Measurements from ENCODE around the gene TRPM8.

Gene TRPM8

GRCh38 chr2:234048049-234048448 lies 130.9 kb downstream of the TRPM8 start:
- POLR2A ChIA-PET (ENCODE audit: low non-redundant PET) = no interaction called here
- CTCF ChIA-PET = no interaction called here
- no peak for DNase-seq (ENCODE audit: low spot score)

GRCh38 chr2:234050455-234051135 lies 133.4 kb downstream of the TRPM8 start, which contains the start of gene SPP2:
Gene SPP2 (plus strand): TSS chr2:234050702. CDS start chr2:234050787, 85 bp downstream.
- no peak within 1 kb of the TSS for H3K27ac ChIP-seq
- no peak for TF ChIP-seq CTCF (conservative IDR thresholded peaks at IDR 0.05; ENCODE audit: low read depth)
- POLR2A ChIA-PET (ENCODE audit: low non-redundant PET) = no interaction called here
- DNase-seq (ENCODE audit: low spot score) = no peak
- CTCF ChIA-PET = no interaction called here

More at GRCh38 chr2:234048049-234048448, 130.9 kb downstream of the TRPM8 start:
- no peak overlapping the region for H3K27ac ChIP-seq
- TF ChIP-seq CTCF (conservative IDR thresholded peaks at IDR 0.05; ENCODE audit: low read depth) = no peak

- CTCF ChIA-PET = no interaction called here
- no peak for DNase-seq (ENCODE audit: low spot score)
These were observed 134.3 kb downstream of the TRPM8 start for GRCh38 chr2:234051374-234052070.

GRCh38 chr2:234058881-234059280 lies 141.7 kb downstream of the TRPM8 start:
- TF ChIP-seq CTCF (conservative IDR thresholded peaks at IDR 0.05; ENCODE audit: low read depth) = no peak
- no peak for DNase-seq (ENCODE audit: low spot score)
- H3K27ac ChIP-seq = no peak overlapping the region
- POLR2A ChIA-PET (ENCODE audit: low non-redundant PET) = no interaction called here
- CTCF ChIA-PET = no interaction called here

More at GRCh38 chr2:234051374-234052070, 134.3 kb downstream of the TRPM8 start:
- H3K27ac ChIP-seq = no peak overlapping the region
- TF ChIP-seq CTCF (conservative IDR thresholded peaks at IDR 0.05; ENCODE audit: low read depth) = no peak
- POLR2A ChIA-PET (ENCODE audit: low non-redundant PET) = no interaction called here

- DNase-seq (ENCODE audit: low spot score) = no peak
- CTCF ChIA-PET = no interaction called here
These were observed 143.1 kb downstream of the TRPM8 start for GRCh38 chr2:234060236-234060635.

More at GRCh38 chr2:234060236-234060635, 143.1 kb downstream of the TRPM8 start:
- H3K27ac ChIP-seq = no peak overlapping the region
- no peak for TF ChIP-seq CTCF (conservative IDR thresholded peaks at IDR 0.05; ENCODE audit: low read depth)
- POLR2A ChIA-PET (ENCODE audit: low non-redundant PET) = no interaction called here
